DOHH2 (cell line): Measurements from ENCODE around the gene RNF149.

ENCODE experiments used
- H3F3A ChIP-seq: fragments of 200-600 bp; sonication (generic), shearing (Covaris generic); 2 replicates; pipeline ENCODE4 v1.6.0; 2016; ENCODE audit warnings: antibody characterized with exemption, mild to moderate bottlenecking; ENCODE audit not compliant: control insufficient read depth, insufficient read depth
- H3K27ac ChIP-seq: fragments of 200-600 bp; sonication (generic); 2 replicates; pipeline ENCODE4 v1.5.1; 2014; ENCODE audit warnings: low read depth, mild to moderate bottlenecking, low read length, moderate library complexity
- H3K27me3 ChIP-seq: fragments of 200-600 bp; sonication (generic); 2 replicates; pipeline ENCODE4 v1.6.1; 2014; ENCODE audit warnings: mild to moderate bottlenecking, low read length, mixed read lengths; ENCODE audit not compliant: control insufficient read depth
- H3K36me3 ChIP-seq: fragments of 200-600 bp; sonication (generic); 2 replicates; pipeline ENCODE4 v1.6.1; 2014; ENCODE audit warnings: mild to moderate bottlenecking, low read length, moderate library complexity, mixed read lengths; ENCODE audit not compliant: control insufficient read depth
- H3K4me1 ChIP-seq: fragments of 200-600 bp; sonication (generic); 2 replicates; pipeline ENCODE4 v1.6.1; 2014; ENCODE audit warnings: mild to moderate bottlenecking, low read length, mixed read lengths; ENCODE audit not compliant: control insufficient read depth
- H3K4me2 ChIP-seq: fragments of 200-600 bp; sonication (generic); 2 replicates; pipeline ENCODE4 v1.6.0; 2014; ENCODE audit warnings: mild to moderate bottlenecking, low read length, moderate library complexity
- H3K4me3 ChIP-seq: fragments of 200-600 bp; sonication (generic); 2 replicates; pipeline ENCODE4 v1.5.1; 2014; ENCODE audit warnings: mild to moderate bottlenecking, low read length, mixed read lengths
- H3K79me2 ChIP-seq: fragments of 200-600 bp; sonication (generic); 2 replicates; pipeline ENCODE4 v1.6.1; 2014; ENCODE audit warnings: mild to moderate bottlenecking, low read length, mixed read lengths; ENCODE audit not compliant: control insufficient read depth
- H3K9me2 ChIP-seq: fragments of 200-600 bp; sonication (generic); replicated peaks from 2 replicates; pipeline ENCODE4 v1.6.1; 2014; ENCODE audit warnings: mild to moderate bottlenecking, low read length, mixed read lengths; ENCODE audit not compliant: control insufficient read depth
- H3K9me3 ChIP-seq: fragments of 200-600 bp; sonication (generic); 2 replicates; pipeline ENCODE4 v1.6.1; 2014; ENCODE audit warnings: antibody characterized with exemption, low read length, mixed read lengths; ENCODE audit not compliant: control insufficient read depth, insufficient read depth
- H4K20me1 ChIP-seq: fragments of 200-600 bp; sonication (generic); 2 replicates; pipeline ENCODE4 v1.6.0; 2014; ENCODE audit warnings: low read depth, mild to moderate bottlenecking, antibody characterized with exemption, low read length, moderate library complexity; ENCODE audit not compliant: control insufficient read depth, insufficient read depth
- CTCF ChIP-seq: fragments of 200-600 bp; sonication (generic); IDR thresholded peaks from one replicate; pipeline ENCODE4 v1.5.1; 2014; ENCODE audit warnings: antibody characterized with exemption, mild to moderate bottlenecking, low read depth, low read length; ENCODE audit not compliant: poor library complexity, severe bottlenecking
- EZH2phosphoT487 ChIP-seq: fragments of 200-600 bp; sonication (generic); IDR thresholded peaks from 2 replicates; pipeline ENCODE4 v1.6.1; 2017; ENCODE audit warnings: borderline replicate concordance, mild to moderate bottlenecking, antibody characterized with exemption, low read length, moderate library complexity, mixed read lengths

The RNF149 gene

GRCh38 chr2:101331202-101331601 is 22.7 kb upstream of the RNF149 start:
- Histone ChIP-seq H3K27me3 (no peaks in the 10 kb centered on the region), H3K4me3 (no peak overlapping the region), H3K4me1 (peaks cover 18% of the 10 kb centered on the region), H3K4me2 (no peak overlapping the region), H3K9me3 (0 out of 2 replicates have a peak, but pooled peaks cover 1% of the 10 kb centered on the region), H3K27ac (no peak overlapping the region), H3K79me2 (no peaks in the 10 kb centered on the region), H4K20me1 (no peaks in the 10 kb centered on the region), H3K36me3 (no peaks in the 10 kb centered on the region), H3K9me2 (no peaks in the 10 kb centered on the region), H3F3A (0 out of 2 replicates have a peak, but pooled peaks cover 3% of the 10 kb centered on the region)
- no peak for TF ChIP-seq EZH2phosphoT487
- no peak for TF ChIP-seq CTCF

- no peak overlapping the region for H3K4me3 ChIP-seq
- no peaks in the 10 kb centered on the region for H4K20me1 ChIP-seq
- no peaks in the 10 kb centered on the region for H3K27me3 ChIP-seq
- TF ChIP-seq EZH2phosphoT487 (no peak), CTCF (no peak)
- no peaks in the 10 kb centered on the region for H3K36me3 ChIP-seq
- no peak overlapping the region for H3K4me2 ChIP-seq
- H3K9me3 ChIP-seq: peaks cover 10% of the 10 kb centered on the region
- H3K9me2 ChIP-seq: no peaks in the 10 kb centered on the region
- H3K4me1 ChIP-seq: peaks cover 18% of the 10 kb centered on the region
- H3K27ac ChIP-seq: no peak overlapping the region
- no peaks in the 10 kb centered on the region for H3K79me2 ChIP-seq
- H3F3A ChIP-seq: 0 out of 2 replicates have a peak, but pooled peaks cover 3% of the 10 kb centered on the region
These were observed 21.9 kb upstream of the RNF149 start for GRCh38 chr2:101330253-101330933.

- Histone ChIP-seq H3K4me1 (peaks cover 18% of the 10 kb centered on the region), H4K20me1 (no peaks in the 10 kb centered on the region), H3K4me3 (peak overlapping the region; percentile 50), H3K36me3 (no peaks in the 10 kb centered on the region), H3K79me2 (no peaks in the 10 kb centered on the region), H3K9me2 (no peaks in the 10 kb centered on the region), H3K9me3 (peaks cover 12% of the 10 kb centered on the region), H3K27ac (peak overlapping the region; percentile 41), H3K4me2 (peak overlapping the region; percentile 56), H3F3A (0 out of 2 replicates have a peak, but pooled peaks cover 3% of the 10 kb centered on the region), H3K27me3 (no peaks in the 10 kb centered on the region)
- TF ChIP-seq CTCF: no peak
- TF ChIP-seq EZH2phosphoT487: no peak
These were observed 20.5 kb upstream of the RNF149 start for GRCh38 chr2:101329026-101329425.
